CD4-positive, alpha-beta T cell (primary cell): ENCODE measurements around the gene CCS. TPM values are rescaled to one million over a fixed set of nuclear protein-coding genes. Genes with fewer than 3 reads are reported as not detected.

Experiments used
- ATAC-seq: fragments of 200-7000 bp; cut with Tn5 transposase; one replicate; pipeline ENCODE4 v1.10.0; 2022; ENCODE audit warnings: mild to moderate bottlenecking; ENCODE audit not compliant: poor library complexity
- CTCF ChIA-PET: fragments of 350-600 bp; sonication (Branson Sonifier 250); formaldehyde crosslinking; loops from one replicate; lab custom pipeline; 2021; ENCODE audit warnings: antibody characterized with exemption, inconsistent platforms; lab: Charles Lee
- POLR2A ChIA-PET: fragments of 350-600 bp; sonication (Branson Sonifier 250); formaldehyde crosslinking; loops from one replicate; lab custom pipeline; 2021; ENCODE audit warnings: antibody characterized with exemption, inconsistent platforms; lab: Charles Lee
- DNase-seq, 14 experiments: peaks; one replicate each; pipeline ENCODE4 v3.0.0-alpha.2; 2013 to 2020; ENCODE audit warnings: mixed read lengths in 2 of 14
- H3K27ac ChIP-seq, 2 donors: one replicate each; pipeline versions ENCODE4 v1.5.1 to v1.7.0; 2013; ENCODE audit warnings: low read length in 2 of 2, low read depth in 1 of 2, mild to moderate bottlenecking in 1 of 2
- H3K27me3 ChIP-seq, 2 experiments: 1 replicate in 1 of 2; 2 replicates in 1 of 2; pipeline versions ENCODE4 v1.6.1 to v1.7.0; 2013; ENCODE audit warnings: low read length in 2 of 2, control low read depth in 1 of 2, mild to moderate bottlenecking in 1 of 2, moderate library complexity in 1 of 2; ENCODE audit not compliant: insufficient read depth in 2 of 2, control insufficient read depth in 1 of 2
- H3K36me3 ChIP-seq: one replicate; pipeline ENCODE4 v1.6.1; 2013; ENCODE audit warnings: low read length, control low read depth; ENCODE audit not compliant: insufficient read depth
- H3K4me1 ChIP-seq: one replicate; pipeline ENCODE4 v1.6.1; 2013; ENCODE audit warnings: low read length, control low read depth; ENCODE audit not compliant: insufficient read depth
- H3K4me3 ChIP-seq: one replicate; pipeline ENCODE4 v1.5.1; 2013; ENCODE audit warnings: mild to moderate bottlenecking, low read length, moderate library complexity
- H3K9me3 ChIP-seq, 2 experiments: 1 replicate in 1 of 2; 2 replicates in 1 of 2; pipeline versions ENCODE4 v1.6.1 to v1.7.0; 2013; ENCODE audit warnings: low read length in 2 of 2, mild to moderate bottlenecking in 2 of 2, control low read depth in 1 of 2, moderate library complexity in 1 of 2; ENCODE audit not compliant: control insufficient read depth in 1 of 2, insufficient read depth in 1 of 2
- H3K27ac Mint-ChIP-seq: one replicate; pipeline ENCODE4 v1.8.0; 2020; ENCODE audit warnings: mixed read lengths
- H3K27me3 Mint-ChIP-seq: one replicate; pipeline ENCODE4 v1.8.0; 2021; ENCODE audit warnings: mixed read lengths
- H3K36me3 Mint-ChIP-seq: one replicate; pipeline ENCODE4 v1.8.0; 2021; ENCODE audit warnings: low read depth, mixed read lengths
- H3K4me1 Mint-ChIP-seq: one replicate; pipeline ENCODE4 v1.8.0; 2021; ENCODE audit warnings: low read depth, mixed read lengths
- H3K4me3 Mint-ChIP-seq: one replicate; pipeline ENCODE4 v1.8.0; 2020; ENCODE audit warnings: mild to moderate bottlenecking, mixed read lengths
- H3K9me3 Mint-ChIP-seq: one replicate; pipeline ENCODE4 v1.8.0; 2020; ENCODE audit warnings: mixed read lengths
- CTCF ChIP-seq: fragments of 200-600 bp; IDR thresholded peaks from one replicate; pipeline ENCODE4 v1.8.0; 2022; ENCODE audit warnings: antibody characterized with exemption, mild to moderate bottlenecking
- intact Hi-C, 2 experiments: fragments of 100-400 bp; cut with DNase I in 1 of 2; cut with micrococcal nuclease in 1 of 2; formaldehyde crosslinking; loops; one replicate each; pipeline versions ENCODE4 v1.15.1 to v1.9.0; 2023 to 2025; cut with DNase I, micrococcal nuclease
- total RNA-seq, 174 experiments: library from RNA in 2 of 174; stranded (reverse) in 2 of 174; gene quantifications; one replicate each; pipeline ENCODE4 v1.2.3 and lab custom pipeline; 2021 to 2026

The CCS gene
- total RNA-seq, 2 experiments from 2014 or later = 25.4 to 26.3 TPM

GRCh38 chr11:66625752-66626149 is 32.8 kb downstream of the CCS start:
- Histone ChIP-seq H3K36me3 (peaks cover 95% of the 10 kb centered on the region), H3K27me3 (no peaks in the 10 kb centered on the region), H3K27ac (no peak overlapping the region), H3K4me3 (no peak overlapping the region), H3K9me3 (no peaks in the 10 kb centered on the region), H3K4me1 (peaks cover 73% of the 10 kb centered on the region)
- DNase-seq = no peak
- POLR2A ChIA-PET = interaction anchor here (16.0 kb wide), 1 partner anchor 14 kb away, joined by 511 read pairs; the partner anchor contains the start of gene RBM4
- intact Hi-C loops = no loop called here
- TF ChIP-seq CTCF = no peak
- H3K36me3 Mint-ChIP-seq = peaks cover 96% of the 10 kb centered on the region
- CTCF ChIA-PET = no interaction called here
- H3K9me3 Mint-ChIP-seq = no peaks in the 10 kb centered on the region
- H3K27me3 Mint-ChIP-seq = no peaks in the 10 kb centered on the region
- ATAC-seq = no peak
- no peak overlapping the region for H3K27ac Mint-ChIP-seq
- H3K4me3 Mint-ChIP-seq = no peak overlapping the region
- peaks cover 81% of the 10 kb centered on the region for H3K4me1 Mint-ChIP-seq

GRCh38 chr11:66626382-66626781 is 33.4 kb downstream of the CCS start:
- DNase-seq (no peak), ATAC-seq (no peak)
- no peak overlapping the region for H3K27ac ChIP-seq
- peaks cover 68% of the 10 kb centered on the region for H3K4me1 ChIP-seq
- peaks cover 75% of the 10 kb centered on the region for H3K4me1 Mint-ChIP-seq
- ChIA-PET CTCF (interaction anchor here (0.8 kb wide), 1 partner anchor 12 kb away, joined by 3 read pairs; the partner anchor contains the start of gene RBM4), POLR2A (interaction anchor here (1.2 to 16.0 kb wide), 2 partner anchors 13 to 51 kb away, joined by 4 to 511 read pairs; partner anchors contain the start of genes RBM4 and RBM4B)
- no peak overlapping the region for H3K4me3 ChIP-seq
- H3K9me3 ChIP-seq = no peaks in the 10 kb centered on the region
- intact Hi-C loops = no loop called here
- no peak overlapping the region for H3K4me3 Mint-ChIP-seq
- TF ChIP-seq CTCF = no peak
- no peaks in the 10 kb centered on the region for H3K9me3 Mint-ChIP-seq
- H3K36me3 ChIP-seq = peaks cover 91% of the 10 kb centered on the region
- H3K27ac Mint-ChIP-seq = no peak overlapping the region
- H3K36me3 Mint-ChIP-seq = peaks cover 94% of the 10 kb centered on the region
- H3K27me3 ChIP-seq = no peaks in the 10 kb centered on the region
- no peaks in the 10 kb centered on the region for H3K27me3 Mint-ChIP-seq

- Mint-ChIP-seq H3K27ac (no peak overlapping the region), H3K4me1 (peaks cover 72% of the 10 kb centered on the region), H3K4me3 (no peak overlapping the region), H3K36me3 (peaks cover 94% of the 10 kb centered on the region), H3K9me3 (no peaks in the 10 kb centered on the region), H3K27me3 (no peaks in the 10 kb centered on the region)
- no peak overlapping the region for H3K4me3 ChIP-seq
- no peak for DNase-seq
- no peaks in the 10 kb centered on the region for H3K9me3 ChIP-seq
- H3K4me1 ChIP-seq = peaks cover 67% of the 10 kb centered on the region
- ChIA-PET POLR2A (interaction anchor here (0.8 to 16.0 kb wide), 3 partner anchors 10 to 51 kb away, joined by 3 to 511 read pairs (median 4); partner anchors contain the start of genes RBM4 and RBM4B), CTCF (interaction anchor here (0.8 kb wide), 1 partner anchor 11 kb away, joined by 3 read pairs; the partner anchor contains the start of gene RBM4)
- intact Hi-C loops = no loop called here
- H3K27ac ChIP-seq = no peak overlapping the region
- no peak for ATAC-seq
- no peaks in the 10 kb centered on the region for H3K27me3 ChIP-seq
- no peak for TF ChIP-seq CTCF
- H3K36me3 ChIP-seq = peaks cover 86% of the 10 kb centered on the region
Observed at GRCh38 chr11:66626926-66627325, 33.9 kb downstream of the CCS start.
